Glomerular visceral epithelial cell (primary cell): ENCODE results near the gene AFAP1L2.
A peak's percentile ranks its signal among the peaks of the same experiment; 100 is the strongest.

ENCODE experiments used
- DNase-seq: peaks from one replicate; pipeline ENCODE4 v3.0.0-alpha.2; 2016; ENCODE audit errors: extremely low spot score

Gene AFAP1L2

GRCh38 chr10:114311023-114311422 is 93.3 kb downstream of the AFAP1L2 start:
- no peak for DNase-seq

DNA sequence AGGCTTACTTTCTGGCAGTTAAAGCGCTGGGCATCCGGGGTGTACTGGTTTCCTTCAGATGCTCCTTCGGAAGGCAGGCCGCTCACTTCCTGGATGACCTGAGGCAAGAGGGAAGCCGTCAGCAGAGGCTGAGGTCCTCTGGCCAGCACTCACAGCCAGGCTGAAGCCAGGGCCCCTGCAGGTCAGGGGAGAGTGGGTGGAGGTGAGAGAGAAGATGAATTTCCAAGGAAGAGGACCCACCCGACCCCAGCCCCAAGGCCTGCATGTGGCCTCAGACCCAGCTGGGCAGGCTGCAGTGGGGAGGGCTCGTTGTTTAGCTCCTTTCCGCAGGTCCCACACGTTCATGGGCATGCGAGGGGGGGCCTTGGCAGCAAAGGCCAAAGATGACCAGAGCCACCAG is 94.0 kb downstream of the AFAP1L2 start:
- no peak for DNase-seq

DNA sequence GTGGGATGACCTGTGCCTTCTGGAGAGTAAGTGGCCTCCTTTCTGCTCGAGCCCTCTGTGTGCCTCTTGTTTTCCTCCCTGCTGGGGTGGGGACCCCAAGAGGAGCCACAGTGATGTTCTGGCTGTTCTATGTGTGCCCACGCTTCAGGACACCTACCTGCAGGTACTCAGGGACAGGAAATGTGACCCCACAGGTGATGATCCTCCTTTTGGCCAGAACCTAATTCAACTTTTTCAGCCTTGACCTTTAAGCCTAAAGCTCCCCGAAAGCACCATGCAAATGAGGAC is 95.0 kb downstream of the AFAP1L2 start:
- DNase-seq = no peak

DNA sequence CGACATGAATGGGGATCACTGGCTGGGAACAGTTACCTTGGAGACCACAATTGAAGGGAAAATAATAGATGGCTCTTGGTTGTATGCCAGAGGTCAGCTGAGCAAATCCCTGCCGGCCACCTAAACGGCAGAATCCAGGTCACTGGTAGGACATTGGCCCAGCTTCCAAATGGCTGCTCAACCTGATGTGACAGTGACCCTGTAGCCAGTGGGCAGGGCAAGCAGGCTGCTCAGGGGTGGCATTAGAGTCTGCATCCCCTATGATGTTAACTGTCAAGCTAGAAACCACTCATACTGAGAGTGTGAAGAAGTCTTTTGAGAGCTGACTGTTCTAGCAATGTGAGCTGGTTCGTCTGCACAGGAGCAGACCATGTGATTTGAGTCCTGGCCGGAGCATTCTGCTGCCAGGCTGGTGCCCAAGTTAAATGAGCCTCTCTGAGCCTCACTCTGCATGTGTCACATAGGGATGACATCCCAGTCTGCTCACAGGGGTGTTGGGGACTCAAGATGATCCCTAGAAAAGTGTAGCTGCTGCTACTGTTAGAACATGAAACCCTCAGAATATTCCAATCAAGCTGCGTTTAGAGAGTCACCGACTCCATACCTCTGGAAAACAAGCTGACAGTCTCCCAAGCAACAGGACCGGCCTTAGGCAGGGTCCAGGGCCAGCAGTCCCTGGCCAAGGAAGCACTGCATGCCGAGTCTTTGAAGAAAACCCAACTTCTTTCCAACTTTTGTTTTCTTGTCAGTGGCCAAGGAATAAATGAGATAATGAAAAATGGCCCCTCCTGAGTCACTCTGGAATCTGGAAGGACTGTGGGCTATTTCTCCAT is 95.6 kb downstream of the AFAP1L2 start:
- DNase-seq = peak; percentile 30

GRCh38 chr10:114307731-114308130 is 96.6 kb downstream of the AFAP1L2 start:
- DNase-seq = no peak

GRCh38 chr10:114306116-114306973 is 98.0 kb downstream of the AFAP1L2 start:
- peak; percentile 99 for DNase-seq

GRCh38 chr10:114305521-114305925 is 98.8 kb downstream of the AFAP1L2 start:
- no peak for DNase-seq

- no peak for DNase-seq
Observed at GRCh38 chr10:114304571-114305421, 99.5 kb downstream of the AFAP1L2 start.

DNA sequence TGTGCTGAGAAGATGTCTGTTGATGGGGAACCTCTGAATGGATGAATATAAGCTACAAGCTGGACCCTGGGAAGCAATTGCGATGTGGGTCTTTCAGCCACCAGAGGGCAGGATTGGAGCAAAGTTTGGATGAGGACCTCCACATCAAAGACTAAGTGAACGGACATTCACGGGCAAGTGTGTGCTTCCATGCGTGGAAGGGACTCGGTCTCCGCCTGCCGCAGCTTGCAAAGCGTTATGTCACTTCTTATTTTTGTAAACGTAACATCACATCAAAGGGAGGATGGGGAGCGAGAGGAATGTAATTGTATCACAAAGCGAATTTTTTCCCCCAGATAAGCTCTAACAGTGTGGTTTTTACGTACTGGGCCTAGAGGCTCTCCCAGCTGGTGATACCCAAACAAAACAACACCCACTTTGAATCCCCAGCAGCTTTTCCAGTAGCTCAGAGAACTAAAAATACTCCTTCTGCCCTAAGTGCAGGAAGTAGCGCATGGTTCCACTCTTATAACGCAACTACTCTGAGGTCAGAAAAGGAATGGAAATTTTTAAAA is 100.2 kb downstream of the AFAP1L2 start:
- peak; percentile 95 for DNase-seq

DNA sequence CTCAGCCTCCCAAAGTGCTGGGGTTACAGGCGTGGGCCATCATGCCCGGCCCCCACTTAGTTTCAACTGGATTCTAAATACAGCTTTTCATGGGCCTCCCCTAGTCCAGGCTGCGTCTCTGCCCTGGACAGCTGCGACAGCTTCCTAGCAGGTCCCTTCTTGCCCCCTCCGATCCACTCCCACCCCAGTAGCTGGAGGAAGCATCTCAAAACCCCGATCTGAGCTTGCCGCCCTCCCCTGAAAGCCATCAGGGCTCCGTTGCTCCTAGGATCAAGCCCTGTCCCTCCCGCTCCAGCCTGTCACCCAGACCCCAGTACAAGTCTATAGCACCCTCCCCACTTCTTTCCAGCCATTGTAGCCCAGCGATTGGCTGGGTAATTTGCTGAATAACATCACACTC is 100.7 kb downstream of the AFAP1L2 start:
- no peak for DNase-seq

DNA sequence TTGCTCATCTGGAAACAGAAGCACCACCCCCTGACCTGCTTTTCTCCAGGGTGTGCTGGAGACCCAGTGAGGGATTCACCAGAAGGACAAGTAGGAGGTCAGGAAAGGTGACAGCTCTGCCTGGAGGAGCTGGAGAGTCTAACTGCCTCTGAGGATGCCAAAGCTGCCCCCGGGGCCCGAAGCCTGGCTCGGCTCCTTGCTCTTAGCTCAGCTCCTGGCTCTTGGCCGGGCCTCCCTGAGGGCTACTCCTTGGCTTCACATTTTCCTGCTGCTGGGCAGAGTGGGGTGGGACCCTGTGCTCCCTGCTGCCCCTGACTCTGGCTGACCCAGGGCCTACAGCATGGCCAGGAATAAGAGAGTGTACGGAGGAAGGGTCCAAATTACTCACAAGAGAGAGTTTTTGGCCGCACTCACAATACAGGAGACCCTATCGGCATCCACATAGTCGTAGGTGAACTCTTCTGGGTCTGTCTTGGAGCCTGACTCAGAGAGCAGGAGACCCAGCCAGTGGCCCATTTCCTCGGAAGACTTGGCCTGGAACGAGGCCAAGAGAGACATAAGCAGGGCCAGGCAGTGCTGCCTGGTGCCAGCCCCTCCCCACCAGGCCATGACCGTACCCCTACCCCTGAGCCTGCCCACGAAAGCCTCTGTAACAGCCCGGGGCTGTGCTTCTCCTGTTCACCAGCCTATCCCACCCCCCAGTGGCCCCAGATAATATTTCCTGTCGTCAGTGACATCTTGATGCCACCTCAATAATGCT is 102.2 kb downstream of the AFAP1L2 start:
- peak; percentile 32 for DNase-seq

DNA sequence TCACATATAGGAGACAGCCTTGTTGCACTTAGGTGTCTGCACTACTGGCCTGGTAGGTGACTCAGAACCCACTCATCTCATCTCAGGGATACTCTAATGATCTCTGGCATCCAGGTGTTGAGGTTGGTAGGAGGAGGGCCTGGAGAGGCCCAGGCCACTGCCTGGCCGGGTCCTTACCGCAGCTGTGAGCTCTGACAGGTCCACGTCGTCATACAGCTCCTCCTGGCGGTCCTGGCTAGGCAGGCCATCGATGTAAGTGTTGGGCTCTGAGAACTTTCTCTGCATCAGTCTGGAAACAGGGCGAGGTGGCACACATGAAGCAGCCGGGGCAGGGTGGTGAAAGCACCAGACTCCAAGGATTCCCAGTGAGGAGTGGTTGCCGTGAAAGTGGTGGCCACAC is 103.1 kb downstream of the AFAP1L2 start:
- DNase-seq = peak; percentile 39

- DNase-seq = no peak
Observed at GRCh38 chr10:114300036-114300645, 104.2 kb downstream of the AFAP1L2 start.

GRCh38 chr10:114297136-114297705 is 107.1 kb downstream of the AFAP1L2 start:
- DNase-seq = no peak

DNA sequence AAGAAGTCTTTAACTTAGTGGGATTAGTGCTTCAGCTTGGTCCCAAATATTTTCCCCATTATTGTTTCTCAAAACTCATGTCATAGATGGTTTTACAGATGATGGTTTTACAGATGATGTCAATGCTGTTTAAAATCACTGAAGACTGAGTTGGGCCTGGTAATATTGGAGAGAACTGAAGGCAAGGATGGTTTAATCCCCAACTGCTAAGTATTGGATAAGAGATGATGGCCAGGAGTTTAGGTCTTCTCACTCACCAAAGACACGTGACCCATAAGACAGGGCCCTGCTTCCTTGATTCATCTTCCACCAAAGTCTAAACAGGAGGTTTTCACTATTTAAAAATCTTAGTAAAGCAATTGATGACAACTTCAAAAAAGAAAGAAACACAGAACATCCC is 108.9 kb downstream of the AFAP1L2 start:
- no peak for DNase-seq

GRCh38 chr10:114294549-114294948 is 109.8 kb downstream of the AFAP1L2 start:
- DNase-seq = no peak

DNA sequence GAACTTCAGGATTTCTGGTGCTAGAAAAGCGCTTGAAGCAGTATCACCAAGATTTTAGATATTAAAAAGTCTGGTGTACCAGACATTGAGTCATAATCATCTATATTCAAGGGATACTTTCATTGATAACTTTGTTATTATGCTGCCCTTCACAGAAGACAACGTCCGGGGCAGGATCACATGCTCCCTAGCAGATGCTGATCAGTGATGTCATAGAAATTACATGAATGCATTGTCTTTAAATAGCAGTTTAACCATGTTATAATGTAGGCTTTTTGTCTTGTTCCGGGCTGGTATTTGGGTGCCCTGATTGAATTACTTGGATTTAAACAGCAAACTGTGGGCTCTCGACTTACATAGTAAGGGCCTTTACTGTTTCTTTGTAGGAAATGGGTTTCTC is 111.2 kb downstream of the AFAP1L2 start:
- no peak for DNase-seq

GRCh38 chr10:114291516-114291915 is 112.8 kb downstream of the AFAP1L2 start:
- DNase-seq = no peak

DNA sequence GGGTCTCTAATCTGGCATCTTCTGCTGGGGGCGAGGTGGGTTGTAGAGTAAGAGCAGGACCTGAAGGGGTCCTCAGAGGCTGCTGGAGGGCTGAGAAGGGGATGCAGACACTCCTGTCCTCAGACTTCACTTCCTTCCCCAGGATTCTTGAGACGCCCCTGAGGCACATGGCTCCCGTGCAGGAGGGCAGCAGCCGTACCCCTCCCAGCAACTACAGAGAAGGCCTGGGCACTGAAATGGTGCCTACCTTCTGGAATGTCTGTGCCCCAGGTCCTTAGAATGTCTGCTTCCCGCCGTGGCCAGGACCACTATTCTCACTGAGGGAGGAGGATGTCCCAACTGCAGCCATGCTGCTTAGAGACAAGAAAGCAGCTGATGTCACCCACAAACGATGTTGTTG is 113.2 kb downstream of the AFAP1L2 start:
- DNase-seq = no peak

GRCh38 chr10:114290038-114290437 is 114.3 kb downstream of the AFAP1L2 start:
- no peak for DNase-seq
